22Rv1 (cell line): Measurements from ENCODE around the gene EVC.
"Not testable (repeated sequence)": the region's sequence is repeated elsewhere in the genome, so short reads cannot be mapped to it uniquely, and the experiment has no call there.

Source experiments
- H3K27ac ChIP-seq: fragments of 450-650 bp; 2 replicates; pipeline ENCODE4 v1.5.1; 2017
- ZFX ChIP-seq: fragments of 450-650 bp; IDR thresholded peaks from 2 replicates; pipeline ENCODE4 v1.6.1; 2017; ENCODE audit warnings: antibody characterized with exemption, borderline replicate concordance
- TF ChIP-seq, protein P1 (sequence below): fragments of 450-650 bp; IDR thresholded peaks from 2 replicates; pipeline ENCODE4 v1.5.1; 2017; ENCODE audit warnings: mild to moderate bottlenecking

Gene EVC

DNA sequence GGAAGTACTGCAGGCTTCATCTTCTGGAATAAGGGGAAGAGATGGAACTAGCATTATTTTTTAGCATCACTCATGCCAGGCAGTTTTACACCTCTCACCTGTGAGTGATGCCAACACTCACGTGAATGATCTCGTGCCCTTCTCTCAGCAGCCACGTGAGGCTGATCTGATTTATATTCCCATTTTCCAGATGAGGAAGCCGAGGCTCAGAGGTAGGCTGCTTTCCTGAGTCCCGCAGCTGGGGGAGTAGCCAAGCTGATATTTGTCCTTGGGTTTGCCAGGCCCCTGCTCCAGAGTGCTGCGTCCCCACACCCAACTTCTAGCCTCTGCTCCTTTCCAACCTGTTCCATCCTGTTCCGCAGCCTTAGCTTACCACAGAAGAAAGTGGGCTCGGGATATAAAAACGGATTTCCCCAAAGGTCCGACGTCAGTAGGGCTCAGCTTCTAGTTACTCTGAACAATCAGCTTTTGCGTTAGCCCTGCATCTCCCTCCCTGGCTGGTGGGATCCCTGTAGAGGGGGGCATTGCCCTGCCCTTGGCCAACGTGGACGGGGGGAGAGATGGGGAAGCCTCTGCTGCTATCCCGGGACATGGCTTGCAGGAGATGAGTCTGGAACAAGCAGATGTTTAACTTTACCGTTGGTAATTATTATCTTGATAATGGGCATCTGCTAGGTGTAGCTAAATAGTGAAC, 9.3 kb downstream of the EVC start:
- no peak overlapping the region for H3K27ac ChIP-seq
- TF ChIP-seq, protein P1, sequence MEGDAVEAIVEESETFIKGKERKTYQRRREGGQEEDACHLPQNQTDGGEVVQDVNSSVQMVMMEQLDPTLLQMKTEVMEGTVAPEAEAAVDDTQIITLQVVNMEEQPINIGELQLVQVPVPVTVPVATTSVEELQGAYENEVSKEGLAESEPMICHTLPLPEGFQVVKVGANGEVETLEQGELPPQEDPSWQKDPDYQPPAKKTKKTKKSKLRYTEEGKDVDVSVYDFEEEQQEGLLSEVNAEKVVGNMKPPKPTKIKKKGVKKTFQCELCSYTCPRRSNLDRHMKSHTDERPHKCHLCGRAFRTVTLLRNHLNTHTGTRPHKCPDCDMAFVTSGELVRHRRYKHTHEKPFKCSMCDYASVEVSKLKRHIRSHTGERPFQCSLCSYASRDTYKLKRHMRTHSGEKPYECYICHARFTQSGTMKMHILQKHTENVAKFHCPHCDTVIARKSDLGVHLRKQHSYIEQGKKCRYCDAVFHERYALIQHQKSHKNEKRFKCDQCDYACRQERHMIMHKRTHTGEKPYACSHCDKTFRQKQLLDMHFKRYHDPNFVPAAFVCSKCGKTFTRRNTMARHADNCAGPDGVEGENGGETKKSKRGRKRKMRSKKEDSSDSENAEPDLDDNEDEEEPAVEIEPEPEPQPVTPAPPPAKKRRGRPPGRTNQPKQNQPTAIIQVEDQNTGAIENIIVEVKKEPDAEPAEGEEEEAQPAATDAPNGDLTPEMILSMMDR, result no peak
- no peak for TF ChIP-seq ZFX

GRCh38 chr4:5720980-5721379, 10.0 kb downstream of the EVC start:
- TF ChIP-seq, protein P1, result no peak
- TF ChIP-seq ZFX, result no peak
- H3K27ac ChIP-seq, result no peak overlapping the region

DNA sequence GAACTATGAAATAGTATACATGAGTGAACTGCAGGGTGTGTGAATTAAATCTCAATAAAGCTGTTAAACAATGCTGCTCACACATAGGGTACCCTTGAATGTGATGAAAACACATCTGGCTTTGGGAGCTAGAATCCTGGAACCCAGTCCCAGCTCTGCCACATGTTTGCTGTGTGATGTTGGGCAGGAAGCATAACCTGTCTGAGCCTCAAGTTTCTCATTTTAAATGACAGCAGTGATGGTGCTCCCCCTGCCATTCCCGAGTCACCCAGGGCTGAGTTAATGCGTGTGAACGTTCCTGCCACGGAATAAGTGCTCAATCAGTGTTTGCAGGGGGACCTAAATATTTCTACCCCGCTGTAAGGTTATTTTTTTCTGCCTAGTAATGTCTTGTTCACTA, 10.9 kb downstream of the EVC start:
- TF ChIP-seq ZFX, result no peak
- peak overlapping the region; percentile 54 for H3K27ac ChIP-seq

DNA sequence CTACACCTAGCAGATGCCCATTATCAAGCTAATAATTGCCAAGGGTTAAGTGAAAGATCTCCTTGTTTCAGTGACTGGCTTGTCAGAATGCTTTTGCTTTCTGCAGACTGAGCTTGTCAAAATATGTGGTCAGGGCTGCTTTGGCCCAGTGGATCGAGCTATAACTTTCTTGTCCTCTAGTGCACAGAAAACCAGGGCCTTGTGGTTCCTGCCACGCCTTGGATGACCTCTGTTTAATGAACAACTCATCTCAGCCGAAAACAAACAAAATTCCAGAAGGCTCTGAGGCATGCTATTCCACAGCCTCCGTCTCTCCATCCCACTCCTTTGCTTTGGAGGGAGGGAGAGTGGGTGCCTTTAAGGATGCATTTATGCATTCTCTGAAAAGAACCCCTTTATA, 11.3 kb downstream of the EVC start:
- no peak for TF ChIP-seq ZFX
- TF ChIP-seq, protein P1, result no peak
- peak overlapping the region; percentile 54 for H3K27ac ChIP-seq

DNA sequence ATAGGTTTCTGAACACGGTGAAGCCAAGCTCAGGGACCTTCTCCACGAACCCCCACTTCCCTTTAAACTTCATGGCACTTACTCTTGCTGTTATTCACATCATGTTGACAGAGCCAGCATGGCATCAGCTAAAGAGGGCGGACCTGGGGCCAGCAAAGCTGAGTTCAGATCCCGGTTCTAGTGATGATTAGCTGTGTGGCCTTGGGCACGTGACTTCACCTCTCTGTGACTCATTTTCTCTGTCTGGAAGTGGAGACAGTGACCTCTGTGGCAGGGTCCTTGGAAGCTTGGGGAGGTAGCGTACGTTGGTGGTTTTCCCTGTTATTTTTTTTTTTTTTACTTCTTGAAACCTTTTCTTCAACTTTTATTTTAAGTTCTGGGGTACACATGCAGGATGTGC, 13.4 kb downstream of the EVC start:
- TF ChIP-seq, protein P1, result no peak
- TF ChIP-seq ZFX, result no peak
- no peak overlapping the region for H3K27ac ChIP-seq

- not testable (repeated sequence) for H3K27ac ChIP-seq
Measured at GRCh38 chr4:5728412-5728811, 17.4 kb downstream of the EVC start.

GRCh38 chr4:5730436-5730835, 19.4 kb downstream of the EVC start:
- no peak overlapping the region for H3K27ac ChIP-seq
- TF ChIP-seq ZFX, result no peak
- TF ChIP-seq, protein P1, result no peak

- TF ChIP-seq ZFX, result no peak
- no peak overlapping the region for H3K27ac ChIP-seq
Measured at GRCh38 chr4:5730993-5731990, 20.3 kb downstream of the EVC start.
